HL-60 (cell line): ENCODE data around the gene EXOC4.

Source experiments
- POLR2AphosphoS5 ChIP-seq: IDR thresholded peaks from 2 replicates; pipeline ENCODE4 v1.6.1; 2012; ENCODE audit warnings: low read depth
- TF ChIP-seq, protein P1 (sequence below): IDR thresholded peaks from one replicate; pipeline ENCODE4 v1.5.1; 2011; ENCODE audit warnings: low read length, control low read depth, inconsistent platforms; ENCODE audit not compliant: insufficient read depth
- TF ChIP-seq, protein P2 (sequence below): IDR thresholded peaks from 2 replicates; pipeline ENCODE4 v1.6.1; 2012; ENCODE audit warnings: low read depth; ENCODE audit not compliant: insufficient replicate concordance

DNA sequence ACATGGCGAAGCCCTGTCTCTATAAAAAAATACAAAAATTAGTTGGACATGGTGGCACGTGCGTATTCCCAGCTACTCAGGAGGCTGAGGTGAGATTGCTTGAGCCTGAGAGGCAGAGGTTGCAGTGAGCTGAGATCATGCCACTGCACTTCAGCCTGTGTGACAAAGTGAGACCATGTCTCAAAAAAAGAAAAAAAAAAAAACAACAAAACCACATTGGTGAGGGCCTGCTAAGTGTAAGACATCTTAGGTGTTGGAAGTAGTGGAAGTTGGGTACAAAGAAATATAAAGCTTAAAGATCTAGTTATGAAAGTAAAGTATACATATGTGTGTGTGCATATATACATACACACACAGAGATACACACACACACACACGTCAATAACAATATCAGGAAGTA is 228.0 kb downstream of the EXOC4 start:
- no peak for TF ChIP-seq POLR2AphosphoS5
- TF ChIP-seq, protein P1, sequence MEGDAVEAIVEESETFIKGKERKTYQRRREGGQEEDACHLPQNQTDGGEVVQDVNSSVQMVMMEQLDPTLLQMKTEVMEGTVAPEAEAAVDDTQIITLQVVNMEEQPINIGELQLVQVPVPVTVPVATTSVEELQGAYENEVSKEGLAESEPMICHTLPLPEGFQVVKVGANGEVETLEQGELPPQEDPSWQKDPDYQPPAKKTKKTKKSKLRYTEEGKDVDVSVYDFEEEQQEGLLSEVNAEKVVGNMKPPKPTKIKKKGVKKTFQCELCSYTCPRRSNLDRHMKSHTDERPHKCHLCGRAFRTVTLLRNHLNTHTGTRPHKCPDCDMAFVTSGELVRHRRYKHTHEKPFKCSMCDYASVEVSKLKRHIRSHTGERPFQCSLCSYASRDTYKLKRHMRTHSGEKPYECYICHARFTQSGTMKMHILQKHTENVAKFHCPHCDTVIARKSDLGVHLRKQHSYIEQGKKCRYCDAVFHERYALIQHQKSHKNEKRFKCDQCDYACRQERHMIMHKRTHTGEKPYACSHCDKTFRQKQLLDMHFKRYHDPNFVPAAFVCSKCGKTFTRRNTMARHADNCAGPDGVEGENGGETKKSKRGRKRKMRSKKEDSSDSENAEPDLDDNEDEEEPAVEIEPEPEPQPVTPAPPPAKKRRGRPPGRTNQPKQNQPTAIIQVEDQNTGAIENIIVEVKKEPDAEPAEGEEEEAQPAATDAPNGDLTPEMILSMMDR: no peak
- TF ChIP-seq, protein P2, sequence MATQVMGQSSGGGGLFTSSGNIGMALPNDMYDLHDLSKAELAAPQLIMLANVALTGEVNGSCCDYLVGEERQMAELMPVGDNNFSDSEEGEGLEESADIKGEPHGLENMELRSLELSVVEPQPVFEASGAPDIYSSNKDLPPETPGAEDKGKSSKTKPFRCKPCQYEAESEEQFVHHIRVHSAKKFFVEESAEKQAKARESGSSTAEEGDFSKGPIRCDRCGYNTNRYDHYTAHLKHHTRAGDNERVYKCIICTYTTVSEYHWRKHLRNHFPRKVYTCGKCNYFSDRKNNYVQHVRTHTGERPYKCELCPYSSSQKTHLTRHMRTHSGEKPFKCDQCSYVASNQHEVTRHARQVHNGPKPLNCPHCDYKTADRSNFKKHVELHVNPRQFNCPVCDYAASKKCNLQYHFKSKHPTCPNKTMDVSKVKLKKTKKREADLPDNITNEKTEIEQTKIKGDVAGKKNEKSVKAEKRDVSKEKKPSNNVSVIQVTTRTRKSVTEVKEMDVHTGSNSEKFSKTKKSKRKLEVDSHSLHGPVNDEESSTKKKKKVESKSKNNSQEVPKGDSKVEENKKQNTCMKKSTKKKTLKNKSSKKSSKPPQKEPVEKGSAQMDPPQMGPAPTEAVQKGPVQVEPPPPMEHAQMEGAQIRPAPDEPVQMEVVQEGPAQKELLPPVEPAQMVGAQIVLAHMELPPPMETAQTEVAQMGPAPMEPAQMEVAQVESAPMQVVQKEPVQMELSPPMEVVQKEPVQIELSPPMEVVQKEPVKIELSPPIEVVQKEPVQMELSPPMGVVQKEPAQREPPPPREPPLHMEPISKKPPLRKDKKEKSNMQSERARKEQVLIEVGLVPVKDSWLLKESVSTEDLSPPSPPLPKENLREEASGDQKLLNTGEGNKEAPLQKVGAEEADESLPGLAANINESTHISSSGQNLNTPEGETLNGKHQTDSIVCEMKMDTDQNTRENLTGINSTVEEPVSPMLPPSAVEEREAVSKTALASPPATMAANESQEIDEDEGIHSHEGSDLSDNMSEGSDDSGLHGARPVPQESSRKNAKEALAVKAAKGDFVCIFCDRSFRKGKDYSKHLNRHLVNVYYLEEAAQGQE: no peak
